ENCODE data around the gene RAP2A.

RAP2A gene

DNA sequence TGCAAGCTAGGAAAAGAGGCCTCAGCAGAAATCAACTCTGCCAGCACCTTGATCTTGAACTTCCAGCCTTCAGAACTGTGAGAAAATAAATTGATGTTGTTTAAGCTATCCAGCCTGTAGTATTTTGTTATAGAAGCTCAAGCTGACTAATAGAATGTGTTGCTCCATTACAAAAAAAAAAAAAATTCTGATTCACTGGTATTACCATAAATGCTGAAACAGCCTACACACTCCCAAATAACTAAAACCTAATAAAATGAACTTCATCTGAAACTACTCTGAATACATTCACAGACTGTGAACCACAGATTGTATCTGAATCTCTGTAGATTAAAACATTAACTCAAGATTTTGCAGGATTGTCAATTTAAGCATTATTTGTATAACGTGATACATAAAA, 49.5 kb downstream of the RAP2A start:
- no peak overlapping the region for H3K4me3 ChIP-seq (ENCODE audit: low read depth, low read length)
- TF ChIP-seq, protein P1, sequence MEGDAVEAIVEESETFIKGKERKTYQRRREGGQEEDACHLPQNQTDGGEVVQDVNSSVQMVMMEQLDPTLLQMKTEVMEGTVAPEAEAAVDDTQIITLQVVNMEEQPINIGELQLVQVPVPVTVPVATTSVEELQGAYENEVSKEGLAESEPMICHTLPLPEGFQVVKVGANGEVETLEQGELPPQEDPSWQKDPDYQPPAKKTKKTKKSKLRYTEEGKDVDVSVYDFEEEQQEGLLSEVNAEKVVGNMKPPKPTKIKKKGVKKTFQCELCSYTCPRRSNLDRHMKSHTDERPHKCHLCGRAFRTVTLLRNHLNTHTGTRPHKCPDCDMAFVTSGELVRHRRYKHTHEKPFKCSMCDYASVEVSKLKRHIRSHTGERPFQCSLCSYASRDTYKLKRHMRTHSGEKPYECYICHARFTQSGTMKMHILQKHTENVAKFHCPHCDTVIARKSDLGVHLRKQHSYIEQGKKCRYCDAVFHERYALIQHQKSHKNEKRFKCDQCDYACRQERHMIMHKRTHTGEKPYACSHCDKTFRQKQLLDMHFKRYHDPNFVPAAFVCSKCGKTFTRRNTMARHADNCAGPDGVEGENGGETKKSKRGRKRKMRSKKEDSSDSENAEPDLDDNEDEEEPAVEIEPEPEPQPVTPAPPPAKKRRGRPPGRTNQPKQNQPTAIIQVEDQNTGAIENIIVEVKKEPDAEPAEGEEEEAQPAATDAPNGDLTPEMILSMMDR (IDR thresholded peaks at IDR 0.05; ENCODE audit: low read depth, low read length), result no peak

- H3K4me3 ChIP-seq (ENCODE audit: low read depth, low read length), result no peak overlapping the region
- TF ChIP-seq, protein P1 (IDR thresholded peaks at IDR 0.05; ENCODE audit: low read depth, low read length), result no peak
These were observed 50.3 kb downstream of the RAP2A start for GRCh38 chr13:97484301-97484700.

DNA sequence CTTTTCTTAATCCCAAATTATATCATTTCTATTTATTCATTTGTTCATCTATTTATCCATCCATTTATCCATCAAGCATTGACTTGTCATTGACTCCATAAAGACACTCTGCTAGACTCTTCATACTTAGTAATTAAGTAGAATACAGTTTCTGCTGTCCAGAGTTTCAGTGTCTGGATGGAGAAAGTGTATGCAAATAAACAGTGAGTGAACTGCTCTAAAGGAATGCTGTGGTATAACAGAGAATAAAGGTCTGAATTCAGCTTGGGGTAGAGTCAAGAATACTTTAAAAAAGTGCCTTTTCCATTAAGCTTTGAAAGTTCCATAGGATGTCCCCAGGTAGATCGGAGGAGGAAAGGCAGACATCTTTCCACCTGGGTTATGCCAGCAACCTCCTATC, 51.4 kb downstream of the RAP2A start:
- no peak overlapping the region for H3K4me3 ChIP-seq (ENCODE audit: low read depth, low read length)
- TF ChIP-seq, protein P1 (IDR thresholded peaks at IDR 0.05; ENCODE audit: low read depth, low read length), result no peak

- no peak overlapping the region for H3K4me3 ChIP-seq (ENCODE audit: low read depth, low read length)
- TF ChIP-seq, protein P1 (IDR thresholded peaks at IDR 0.05; ENCODE audit: low read depth, low read length), result no peak
These were observed 56.8 kb downstream of the RAP2A start for GRCh38 chr13:97490702-97491307.

- H3K4me3 ChIP-seq (ENCODE audit: low read depth, low read length), result no peak overlapping the region
- TF ChIP-seq, protein P1 (IDR thresholded peaks at IDR 0.05; ENCODE audit: low read depth, low read length), result no peak
These were observed 57.5 kb downstream of the RAP2A start for GRCh38 chr13:97491452-97491851.

GRCh38 chr13:97492257-97492656, 58.3 kb downstream of the RAP2A start:
- TF ChIP-seq, protein P1 (IDR thresholded peaks at IDR 0.05; ENCODE audit: low read depth, low read length), result no peak
- no peak overlapping the region for H3K4me3 ChIP-seq (ENCODE audit: low read depth, low read length)

- TF ChIP-seq, protein P1 (IDR thresholded peaks at IDR 0.05; ENCODE audit: low read depth, low read length), result no peak
These were observed 58.9 kb downstream of the RAP2A start for GRCh38 chr13:97492684-97493371.

More at GRCh38 chr13:97492684-97493371, 58.9 kb downstream of the RAP2A start:
- no peak overlapping the region for H3K4me3 ChIP-seq (ENCODE audit: low read depth, low read length)

All from WI38 (cell line).